NCI-H510A (cell line): ENCODE data around the gene TMEM106B.
A peak's percentile ranks its signal among the peaks of the same experiment; 100 is the strongest.
"Not testable (repeated sequence)": the region's sequence is repeated elsewhere in the genome, so short reads cannot be mapped to it uniquely, and the experiment has no call there.

Experiments
- DNase-seq: peaks from one replicate; lab custom pipeline; 2025; lab: John Stamatoyannopoulos, UW

Gene TMEM106B

GRCh38 chr7:12211054-12211710 lies at the start of gene TMEM106B:
Gene TMEM106B, plus strand, starts transcription at chr7:12211294. Its CDS starts 3,517 bp downstream, at chr7:12214811.
- DNase-seq: peak; percentile 90

- DNase-seq: no peak
Observed at GRCh38 chr7:12162415-12163113, 48.5 kb upstream of the TMEM106B start.

DNA sequence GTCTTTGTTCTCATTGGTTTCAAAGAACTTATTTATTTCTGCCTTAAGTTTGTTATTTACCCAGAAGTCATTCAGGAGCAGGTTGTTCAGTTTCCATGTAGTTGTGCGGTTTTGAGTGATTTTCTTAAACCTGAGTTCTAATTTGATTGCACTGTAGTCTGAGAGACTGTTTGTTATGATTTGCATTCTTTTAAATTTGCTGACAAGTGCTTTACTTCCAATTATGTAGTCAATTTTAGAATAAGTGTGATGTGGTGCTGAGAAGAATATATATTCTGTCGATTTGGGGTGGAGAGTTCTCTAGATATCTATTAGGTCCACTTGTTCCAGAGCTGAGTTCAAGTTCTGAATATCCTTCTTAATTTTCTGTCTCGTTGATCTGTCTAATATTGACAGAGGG lies 43.0 kb upstream of the TMEM106B start:
- not testable (repeated sequence) for DNase-seq

- DNase-seq: peak; percentile 35
Observed at GRCh38 chr7:12169981-12170820, 40.9 kb upstream of the TMEM106B start.

DNA sequence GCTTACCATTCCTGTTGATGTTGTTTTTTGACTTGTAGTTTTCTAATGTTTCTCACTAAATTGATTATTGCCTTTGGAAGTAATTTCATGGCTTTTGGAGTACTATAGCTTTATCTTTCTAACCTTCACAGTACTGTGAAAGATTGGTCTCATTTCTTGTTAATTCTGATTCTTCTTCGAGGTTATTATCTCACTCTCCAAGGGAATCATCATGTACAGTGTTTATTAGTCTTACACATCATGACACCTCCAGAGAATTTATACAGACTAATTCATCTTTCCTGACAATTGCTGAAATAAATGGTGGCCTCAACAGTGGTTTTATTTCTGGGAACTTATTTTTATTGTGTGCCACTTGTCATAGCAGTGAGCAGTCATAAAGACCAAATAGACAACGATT lies 37.4 kb upstream of the TMEM106B start:
- no peak for DNase-seq

DNA sequence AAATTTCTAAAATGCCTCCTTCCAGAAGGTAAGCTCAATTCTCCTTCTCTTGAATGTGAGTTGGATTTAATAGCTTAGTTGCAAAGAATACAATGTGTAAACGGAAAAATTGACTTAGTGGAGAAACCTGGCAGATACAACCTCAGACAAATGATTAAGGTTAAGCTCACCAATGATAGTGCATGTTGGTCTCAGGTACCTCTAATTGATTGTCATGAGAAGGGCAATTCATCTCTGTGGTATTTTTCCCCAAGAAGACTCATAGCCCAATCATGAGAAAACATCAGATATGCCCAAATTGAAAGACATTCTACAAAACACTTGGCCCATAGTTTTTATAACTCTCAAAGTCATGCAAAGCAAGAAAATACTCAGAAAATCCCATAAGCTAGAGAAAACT lies 36.2 kb upstream of the TMEM106B start:
- DNase-seq: no peak

DNA sequence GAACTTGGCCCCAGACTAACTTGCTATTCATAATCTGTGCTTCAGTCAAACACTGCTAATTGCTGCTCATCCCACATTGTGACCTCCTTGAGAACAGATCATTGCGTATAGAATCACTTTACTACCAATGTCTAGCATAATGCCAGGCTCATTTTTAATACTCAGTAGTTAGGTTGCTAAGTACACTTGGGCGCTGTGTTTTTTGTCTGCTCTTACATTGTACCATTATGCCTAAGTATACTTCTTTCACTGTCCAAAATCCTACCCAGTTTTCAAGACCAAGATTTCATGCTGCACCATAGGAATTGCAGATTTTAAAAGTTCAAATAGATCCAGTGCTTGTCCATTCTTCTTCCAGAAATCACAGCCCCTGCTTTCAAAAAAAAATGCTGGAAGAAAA lies 32.8 kb upstream of the TMEM106B start:
- no peak for DNase-seq

DNA sequence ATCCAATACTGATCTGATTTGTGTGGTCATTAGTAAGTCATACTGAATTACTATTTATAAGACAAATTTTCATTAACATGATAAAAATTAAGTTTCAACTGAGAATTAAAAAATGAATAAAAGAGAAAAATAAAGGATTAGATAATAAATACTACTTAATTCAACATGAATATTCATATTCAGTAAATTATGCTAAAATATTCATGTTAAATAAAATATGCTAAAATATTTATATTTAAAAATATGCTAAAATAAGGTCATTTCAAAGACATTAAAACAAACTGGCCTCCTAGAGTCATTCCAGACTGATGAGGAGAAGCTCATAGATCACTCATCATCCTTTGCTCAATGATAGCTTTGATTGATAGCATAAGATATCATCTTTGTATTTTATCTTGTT lies 16.7 kb upstream of the TMEM106B start:
- no peak for DNase-seq

DNA sequence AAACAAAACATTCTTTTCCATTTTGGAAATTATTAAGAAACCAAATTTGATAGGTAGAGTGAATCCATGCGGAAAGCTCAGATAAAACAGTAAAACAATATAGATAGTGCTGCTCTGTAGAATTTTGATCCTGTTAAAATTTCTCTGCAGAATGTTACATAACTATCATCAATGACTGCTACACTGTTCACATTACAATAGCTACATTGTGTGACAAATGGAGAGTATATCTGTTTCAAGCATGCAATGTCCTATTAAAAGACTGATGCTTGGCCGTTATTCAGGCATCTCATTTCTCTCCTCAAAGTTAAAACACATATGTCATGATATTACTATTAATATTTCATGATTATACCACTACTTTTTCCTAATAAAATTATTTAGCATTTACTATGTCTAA lies 14.7 kb upstream of the TMEM106B start:
- no peak for DNase-seq

DNA sequence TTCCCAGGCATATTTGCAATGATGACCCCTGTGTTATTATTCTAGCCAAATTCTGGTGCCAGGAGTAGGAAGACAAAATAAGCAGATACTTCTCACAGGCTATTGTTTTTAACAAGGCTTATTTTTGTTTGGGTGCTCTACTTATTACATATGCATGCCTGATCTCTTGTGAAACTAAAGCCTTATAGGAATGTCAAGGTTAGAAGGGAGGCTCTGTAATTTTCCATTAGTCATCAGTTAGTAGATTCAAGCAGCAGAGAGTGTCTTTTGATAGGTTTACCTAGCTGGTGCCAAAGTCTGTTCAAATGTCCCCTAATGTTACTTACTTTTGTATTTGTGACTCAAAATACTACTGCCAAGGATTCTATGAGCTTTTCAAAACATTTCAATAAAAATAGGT lies 11.7 kb upstream of the TMEM106B start:
- DNase-seq: no peak

GRCh38 chr7:12207046-12207445 lies 4.0 kb upstream of the TMEM106B start:
- no peak for DNase-seq

- DNase-seq: no peak
Observed at GRCh38 chr7:12209221-12209620, 1.9 kb upstream of the TMEM106B start.

- no peak for DNase-seq
Observed at GRCh38 chr7:12210179-12211053, 678 bp upstream of the TMEM106B start.

GRCh38 chr7:12211711-12212485 lies 804 bp downstream of the TMEM106B start:
- DNase-seq: no peak

DNA sequence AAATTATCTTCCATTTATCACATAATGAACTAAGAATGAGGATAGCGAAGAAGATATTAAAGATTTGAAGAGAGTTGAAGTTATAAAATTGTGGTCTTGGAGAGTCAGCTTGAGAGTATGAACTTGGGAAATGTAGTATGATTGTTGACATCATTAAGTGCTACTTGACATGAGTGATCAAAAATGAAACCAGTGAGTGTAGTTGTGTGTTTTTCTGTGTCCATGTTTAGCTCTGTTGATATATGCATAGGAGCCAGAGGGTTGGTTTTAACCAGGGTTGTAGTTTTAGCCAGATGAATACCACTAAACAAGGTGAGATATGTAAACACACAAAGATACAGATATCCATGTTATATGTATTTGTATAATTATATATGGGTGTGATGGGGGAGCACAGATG lies 6.2 kb downstream of the TMEM106B start:
- DNase-seq: no peak

DNA sequence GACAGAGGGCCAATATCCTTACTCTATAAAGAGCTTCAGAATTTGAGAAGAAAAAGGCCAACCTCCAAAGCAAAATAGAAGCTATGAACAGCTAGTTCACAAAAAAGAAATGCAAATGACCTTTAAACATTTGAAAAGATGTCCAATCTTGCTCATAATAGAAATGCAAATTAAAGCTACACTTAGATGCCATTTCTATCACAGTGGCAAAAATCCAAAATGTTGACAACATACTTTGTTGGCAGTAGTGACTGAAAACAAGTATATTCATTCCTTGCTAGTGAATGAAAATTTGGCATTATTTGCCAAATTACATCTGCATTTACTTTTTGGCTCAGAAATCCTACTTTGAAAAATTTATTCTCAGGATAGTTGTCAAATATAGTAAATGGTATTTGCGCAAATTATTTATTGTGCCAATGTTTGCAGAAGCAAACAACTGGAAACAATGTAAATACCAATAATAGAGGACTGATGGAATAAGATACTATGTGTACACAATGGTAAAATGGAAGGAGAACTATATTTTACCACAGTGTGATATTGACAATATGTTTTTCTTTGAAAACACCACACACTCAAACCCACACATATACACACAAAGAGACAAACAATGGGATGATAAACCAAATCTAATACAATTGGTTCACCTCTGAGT lies 9.4 kb downstream of the TMEM106B start:
- DNase-seq: no peak

GRCh38 chr7:12221414-12221813 lies 10.3 kb downstream of the TMEM106B start:
- no peak for DNase-seq

DNA sequence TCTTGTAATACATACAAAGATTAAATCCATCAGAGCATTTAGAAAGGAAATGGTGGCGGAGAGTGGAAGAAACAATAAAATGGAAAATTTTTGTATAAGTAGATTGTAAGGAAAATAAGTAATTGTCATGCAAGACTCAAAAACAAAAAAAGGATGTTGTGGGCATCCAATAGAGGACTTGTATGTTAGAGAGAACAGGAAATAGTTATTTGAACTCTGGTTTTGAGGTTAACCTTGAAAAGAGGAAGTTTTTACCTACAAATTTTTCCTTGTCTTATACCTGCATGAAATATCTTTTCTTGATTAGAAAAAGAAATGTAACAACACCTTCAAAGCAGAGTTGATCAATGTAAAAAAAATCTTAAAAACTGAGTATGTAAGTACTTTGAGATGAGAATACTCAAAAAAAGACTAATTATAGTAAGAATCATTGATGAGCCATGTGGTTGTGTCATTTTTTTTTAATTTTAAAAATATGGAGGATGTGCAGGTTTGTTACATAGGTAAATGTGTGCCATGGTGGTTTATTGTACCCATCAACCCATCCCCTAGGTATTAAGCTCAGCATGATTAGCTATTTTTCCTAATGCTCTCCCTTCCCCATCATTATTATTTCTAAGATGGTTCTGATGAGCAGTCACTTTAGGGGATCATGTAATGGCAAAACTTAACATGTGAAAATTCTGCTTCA lies 11.9 kb downstream of the TMEM106B start:
- DNase-seq: no peak

DNA sequence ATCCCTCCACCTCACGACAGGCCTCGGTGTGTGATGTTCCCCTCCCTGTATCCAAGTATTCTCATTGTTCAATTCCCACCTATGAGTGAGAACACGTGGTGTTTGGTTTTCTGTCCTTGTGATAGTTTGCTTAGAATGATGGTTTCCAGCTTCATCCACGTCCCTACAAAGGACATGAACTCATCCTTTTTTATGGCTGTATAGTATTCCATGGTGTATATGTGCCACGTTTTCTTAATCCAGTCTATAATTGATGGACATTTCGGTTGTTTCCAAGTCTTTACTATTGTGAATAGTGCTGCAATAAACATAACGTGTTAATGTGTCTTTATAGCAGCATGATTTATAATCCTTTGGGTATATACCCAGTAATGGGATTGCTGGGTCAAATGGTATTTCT lies 13.9 kb downstream of the TMEM106B start:
- DNase-seq: not testable (repeated sequence)

- DNase-seq: no peak
Observed at GRCh38 chr7:12226756-12227155, 15.7 kb downstream of the TMEM106B start.
